Kidney tubule cell (primary cell): ENCODE data around the gene LRBA.
"Not testable (repeated sequence)": the region's sequence is repeated elsewhere in the genome, so short reads cannot be mapped to it uniquely, and the experiment has no call there.

Experiments used
- DNase-seq: peaks from one replicate; pipeline ENCODE4 v3.0.0-alpha.2; 2018; ENCODE audit warnings: low spot score

The LRBA gene

DNA sequence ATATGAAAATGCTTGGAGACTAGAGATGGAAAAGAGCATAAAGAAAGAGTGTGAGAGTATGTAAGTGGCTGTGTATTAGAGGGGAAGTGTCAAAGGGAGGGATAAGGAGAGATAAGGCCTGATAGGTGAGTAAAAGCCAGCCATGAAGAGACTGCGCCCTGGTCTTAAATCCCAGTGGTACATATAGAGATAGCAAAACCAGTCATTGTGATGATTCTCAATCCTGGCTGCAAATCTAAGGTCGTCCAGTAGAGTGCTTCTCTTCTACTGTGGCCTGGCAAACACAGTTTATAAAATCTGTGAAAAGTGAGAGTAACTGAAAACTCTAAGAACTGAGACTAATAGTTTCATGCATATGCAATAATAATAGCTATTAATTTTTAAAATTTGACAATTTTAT lies 346.3 kb downstream of the LRBA start:
- DNase-seq, result no peak

DNA sequence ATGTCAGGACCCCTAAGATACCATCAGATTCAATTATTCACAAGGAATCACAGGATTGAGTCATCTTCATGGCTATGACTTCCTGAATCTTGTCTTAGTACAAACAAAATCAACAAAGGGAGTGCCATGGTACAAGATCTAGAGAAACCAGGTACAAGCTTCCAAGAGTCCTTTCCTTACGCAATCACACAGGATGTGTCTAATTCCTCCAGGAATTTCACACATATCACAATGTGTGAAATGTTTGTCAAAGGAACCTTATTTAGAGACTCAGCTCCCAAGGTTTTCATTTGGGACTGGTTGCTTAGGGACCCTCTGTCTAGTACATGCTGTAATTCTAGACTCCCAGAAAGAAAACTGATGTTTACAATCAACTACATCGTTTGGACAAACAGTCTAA lies 350.1 kb downstream of the LRBA start:
- DNase-seq, result peak; percentile 86

DNA sequence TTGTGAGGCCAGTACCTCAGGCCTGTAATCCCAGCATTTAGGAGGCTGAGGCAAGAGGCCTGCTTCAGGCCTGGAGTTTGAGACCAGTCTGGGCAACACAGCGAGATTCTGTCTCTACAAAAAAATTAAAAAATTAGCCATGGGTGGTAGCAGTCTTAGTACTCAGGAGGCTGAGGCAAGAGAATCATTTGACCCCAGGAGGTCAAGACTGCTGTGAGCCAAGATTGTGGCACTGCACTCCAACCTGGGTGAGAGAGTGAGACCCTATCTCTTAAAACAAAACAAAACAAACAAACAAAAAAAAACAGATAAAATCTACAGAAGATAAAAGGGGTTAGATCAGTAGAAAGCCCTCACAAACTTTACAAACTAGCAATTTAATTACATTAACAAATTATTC lies 352.4 kb downstream of the LRBA start:
- DNase-seq, result no peak

DNA sequence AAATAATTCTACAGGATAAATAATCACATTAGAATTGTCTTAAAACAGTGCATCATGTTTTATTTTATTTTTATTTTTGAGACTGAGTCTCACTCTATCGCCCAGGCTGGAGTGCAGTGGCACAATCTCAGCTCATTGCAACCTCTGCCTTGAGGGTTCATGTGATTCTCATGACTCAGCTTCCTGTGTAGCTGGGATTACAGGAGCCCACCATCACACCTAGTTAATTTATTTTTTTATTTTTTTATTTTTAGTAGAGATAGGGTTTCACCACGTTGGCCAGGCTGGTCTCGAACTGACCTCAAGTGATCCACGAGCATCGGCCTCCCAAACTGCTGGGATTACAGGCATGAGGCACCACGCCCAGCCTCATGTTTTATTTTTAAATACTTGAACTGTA lies 353.5 kb downstream of the LRBA start:
- DNase-seq, result peak; percentile 15

DNA sequence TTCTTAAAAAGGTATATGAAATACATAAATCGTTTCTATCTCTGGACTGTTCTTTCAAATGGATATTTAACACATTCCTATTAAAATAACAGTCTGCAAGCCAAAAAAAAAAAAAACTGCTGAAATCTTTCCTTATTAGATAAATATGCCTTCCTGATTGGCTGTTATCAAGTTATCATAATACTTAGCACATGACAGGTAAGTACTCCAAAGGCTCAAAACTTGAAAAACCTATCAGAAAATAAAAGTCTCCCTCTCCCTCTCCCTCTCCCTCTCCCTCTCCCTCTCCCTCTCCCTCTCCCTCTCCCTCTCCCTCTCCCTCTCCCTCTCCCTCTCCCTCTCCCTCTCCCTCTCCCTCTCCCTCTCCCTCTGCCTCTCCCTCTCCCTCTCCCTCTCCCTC lies 356.8 kb downstream of the LRBA start:
- not testable (repeated sequence) for DNase-seq

DNA sequence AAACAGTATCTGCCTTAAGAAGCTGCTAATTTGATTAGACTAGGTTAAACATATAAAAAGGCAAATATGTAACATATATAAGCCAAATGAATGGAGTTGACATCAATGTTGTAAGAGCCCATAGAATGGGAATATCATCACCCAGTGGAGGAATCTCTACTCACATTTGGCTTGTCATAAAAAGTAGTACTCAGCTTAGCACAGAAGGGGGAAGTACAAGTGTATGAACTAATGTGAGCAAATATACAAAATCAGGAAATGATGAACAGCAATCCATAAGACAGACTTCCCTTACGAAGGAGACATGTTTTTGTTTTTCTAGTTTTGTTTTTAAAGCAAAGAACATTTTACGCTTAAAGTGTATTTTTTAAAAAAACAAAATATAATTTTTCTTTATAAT lies 358.2 kb downstream of the LRBA start:
- no peak for DNase-seq

DNA sequence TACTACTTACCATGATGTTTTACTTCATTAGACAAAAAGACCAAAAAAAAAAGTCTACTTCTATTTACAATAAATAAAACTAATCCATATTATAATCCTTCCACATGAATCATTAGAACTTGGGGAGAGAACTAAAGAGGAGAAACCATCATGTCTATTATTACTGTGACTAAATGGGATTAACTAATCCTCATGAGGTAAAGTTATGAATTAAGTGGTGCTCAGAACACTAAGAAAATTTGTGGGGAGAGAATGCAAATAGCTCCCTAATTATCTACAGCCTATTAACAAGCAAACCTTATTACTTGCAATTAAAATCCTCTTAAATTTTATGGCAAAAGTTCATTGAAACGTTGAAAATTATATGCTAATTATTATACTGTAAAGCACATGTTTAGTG lies 364.3 kb downstream of the LRBA start:
- DNase-seq, result no peak

DNA sequence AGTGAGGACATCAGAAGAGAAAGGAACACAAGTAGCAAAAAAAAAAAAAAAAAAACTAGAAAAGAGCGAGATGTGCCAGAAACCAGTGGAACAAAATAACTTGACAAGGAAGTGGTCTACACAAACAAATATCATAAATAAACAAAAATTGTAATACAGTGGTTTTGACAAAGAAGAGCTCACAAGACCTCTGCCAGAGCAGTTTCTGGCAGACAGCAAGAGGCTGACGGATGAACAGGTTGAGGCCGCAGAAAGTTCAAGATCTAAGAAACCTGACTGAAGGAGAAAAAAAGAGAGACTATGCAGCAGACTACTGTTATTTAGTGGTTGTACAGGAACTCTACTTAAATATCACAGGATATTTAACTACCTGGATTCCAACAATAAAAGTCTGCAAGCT lies 367.0 kb downstream of the LRBA start:
- DNase-seq, result no peak

DNA sequence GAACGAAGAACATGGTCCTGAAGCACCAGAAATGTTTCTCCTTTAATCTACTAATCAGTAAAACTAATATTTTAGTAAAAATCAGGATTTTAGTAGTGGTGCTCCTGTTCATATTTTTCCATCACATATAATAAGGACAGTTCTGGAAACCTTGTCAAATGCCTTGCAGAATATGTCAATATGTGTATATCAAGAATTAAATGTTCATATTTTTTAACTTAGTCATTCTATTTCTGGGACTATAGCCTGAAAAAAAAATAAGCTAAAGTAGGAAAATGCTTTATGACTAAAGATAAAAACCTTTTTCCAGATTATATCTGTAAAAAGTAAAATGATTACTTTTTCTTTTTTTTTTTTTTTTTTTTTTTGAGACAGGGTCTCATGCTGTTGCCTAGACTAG lies 368.1 kb downstream of the LRBA start:
- no peak for DNase-seq

DNA sequence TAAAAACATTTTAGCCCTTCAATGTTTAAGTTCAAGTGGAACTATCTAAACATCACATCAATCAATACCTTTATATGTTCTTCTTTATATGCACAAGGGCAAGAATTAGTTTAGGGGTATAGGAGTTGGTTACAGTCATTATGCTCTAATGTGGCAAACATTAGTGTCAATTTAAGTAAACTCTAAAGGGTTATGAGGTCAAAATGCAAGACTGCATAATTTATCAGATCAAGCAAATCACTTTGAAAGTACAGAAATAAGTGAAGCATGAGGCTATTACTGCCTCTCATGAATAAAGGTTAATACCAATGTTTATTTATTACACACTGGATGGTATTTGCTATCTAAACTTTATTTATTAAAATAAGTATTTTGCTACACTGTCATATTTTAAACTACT lies 373.5 kb downstream of the LRBA start:
- DNase-seq, result no peak

DNA sequence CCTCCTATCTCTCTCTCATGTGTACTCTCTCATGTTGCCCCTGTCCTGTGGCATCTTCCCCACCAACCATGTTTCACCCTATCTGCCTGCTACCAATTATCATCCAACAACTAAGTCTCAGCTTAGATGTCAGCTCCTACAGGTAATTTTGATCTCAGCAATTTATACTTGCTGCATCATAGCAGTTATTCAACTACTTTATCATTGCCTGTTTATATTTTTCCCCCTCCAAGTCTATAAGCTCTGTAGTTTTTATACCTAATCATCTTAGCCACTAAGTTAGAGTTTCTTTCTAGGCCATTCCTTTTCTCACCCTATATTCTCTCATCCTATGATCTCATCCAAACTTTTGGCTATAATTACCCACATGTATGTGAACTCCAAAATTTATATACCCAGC lies 382.4 kb downstream of the LRBA start:
- no peak for DNase-seq

DNA sequence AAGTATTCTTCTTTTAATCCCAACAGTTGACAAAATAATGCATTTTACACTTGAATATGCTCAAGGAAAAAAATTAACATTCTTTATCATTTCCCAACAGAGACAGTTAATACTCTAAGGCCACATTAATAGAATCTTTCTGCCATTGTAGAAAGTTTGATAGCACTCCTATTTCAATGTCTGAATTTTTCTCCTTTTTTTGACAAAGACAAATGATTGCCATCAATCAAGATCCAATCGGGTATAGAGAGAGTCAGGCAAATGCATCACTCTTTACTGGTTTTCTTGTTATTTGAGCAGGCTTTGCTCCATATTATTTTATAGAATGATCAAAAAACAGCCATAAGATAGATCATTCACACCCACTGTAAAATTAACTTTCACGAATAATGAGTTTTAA lies 387.0 kb downstream of the LRBA start:
- DNase-seq, result no peak

DNA sequence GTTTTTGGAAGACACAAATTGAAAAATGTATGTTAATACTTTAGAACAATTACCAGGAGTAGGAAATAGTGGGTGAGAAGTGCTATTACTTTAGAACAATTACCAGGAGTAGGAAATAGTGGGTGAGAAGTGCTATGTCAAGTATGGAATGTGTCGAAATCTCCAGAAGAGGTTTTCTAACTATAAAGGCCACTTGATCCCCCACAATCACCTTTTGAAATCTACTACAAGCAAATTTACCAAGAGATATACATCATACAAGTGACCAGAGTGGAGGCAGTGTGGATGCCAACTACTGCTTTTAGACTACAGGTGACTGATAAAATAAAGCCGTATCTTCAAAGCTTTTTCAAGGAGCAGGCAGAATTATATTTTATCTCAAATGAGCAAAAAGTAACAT lies 390.1 kb downstream of the LRBA start:
- DNase-seq, result no peak

DNA sequence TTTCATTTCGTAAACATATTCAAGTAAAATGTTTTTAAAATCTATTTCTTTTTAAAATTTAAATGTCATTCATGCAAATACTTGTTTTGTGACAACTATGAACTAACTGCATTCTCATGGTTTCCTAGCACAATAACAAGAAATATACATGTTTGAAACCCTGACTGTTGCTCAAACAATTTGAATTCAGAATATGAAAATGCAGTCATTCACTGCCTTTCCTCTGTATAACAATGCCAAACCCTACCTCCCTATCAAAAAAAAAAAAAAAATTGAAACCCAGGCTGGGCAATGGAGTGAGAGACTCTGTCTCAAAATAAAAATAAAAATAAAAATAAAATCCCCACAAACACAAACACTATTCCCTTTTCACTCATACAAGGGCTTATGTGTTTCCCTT lies 391.0 kb downstream of the LRBA start:
- DNase-seq, result no peak

DNA sequence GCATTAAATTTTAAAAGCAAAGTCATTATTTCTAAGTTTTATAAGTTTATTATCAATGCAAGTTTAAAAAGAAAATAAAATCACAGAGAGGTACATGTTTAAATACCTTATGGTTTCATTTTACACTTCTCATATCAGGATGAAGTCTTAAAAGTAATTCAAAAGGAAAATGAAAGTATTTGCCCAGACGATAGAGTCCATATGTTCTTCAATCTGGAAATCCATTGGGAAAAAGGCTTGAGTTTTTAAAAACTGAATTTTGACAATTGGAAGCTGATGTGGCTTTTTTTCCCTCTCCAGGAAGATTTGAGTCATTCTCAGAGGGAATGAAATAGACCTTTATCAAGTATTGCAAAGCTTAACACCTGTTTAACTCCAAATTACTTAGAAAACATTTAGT lies 396.0 kb downstream of the LRBA start:
- no peak for DNase-seq

DNA sequence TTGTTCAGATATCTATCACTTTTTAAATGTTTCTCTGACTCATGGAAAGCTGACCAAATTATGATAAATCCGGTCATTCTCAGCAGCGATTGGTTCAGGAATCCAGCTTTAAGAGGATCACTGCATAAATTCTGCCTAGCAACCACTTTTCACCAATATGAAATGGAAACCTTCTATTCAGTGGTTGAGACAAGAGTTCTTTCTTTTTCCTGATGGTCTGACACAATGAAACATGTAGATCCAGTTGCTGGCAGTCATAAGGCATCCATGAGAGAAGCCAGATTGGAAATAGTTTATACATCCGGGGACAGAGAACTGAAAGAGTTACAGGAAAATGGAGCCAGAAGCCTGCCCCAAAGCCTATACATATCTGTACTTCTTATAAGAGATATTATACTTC lies 406.0 kb downstream of the LRBA start:
- DNase-seq, result no peak

DNA sequence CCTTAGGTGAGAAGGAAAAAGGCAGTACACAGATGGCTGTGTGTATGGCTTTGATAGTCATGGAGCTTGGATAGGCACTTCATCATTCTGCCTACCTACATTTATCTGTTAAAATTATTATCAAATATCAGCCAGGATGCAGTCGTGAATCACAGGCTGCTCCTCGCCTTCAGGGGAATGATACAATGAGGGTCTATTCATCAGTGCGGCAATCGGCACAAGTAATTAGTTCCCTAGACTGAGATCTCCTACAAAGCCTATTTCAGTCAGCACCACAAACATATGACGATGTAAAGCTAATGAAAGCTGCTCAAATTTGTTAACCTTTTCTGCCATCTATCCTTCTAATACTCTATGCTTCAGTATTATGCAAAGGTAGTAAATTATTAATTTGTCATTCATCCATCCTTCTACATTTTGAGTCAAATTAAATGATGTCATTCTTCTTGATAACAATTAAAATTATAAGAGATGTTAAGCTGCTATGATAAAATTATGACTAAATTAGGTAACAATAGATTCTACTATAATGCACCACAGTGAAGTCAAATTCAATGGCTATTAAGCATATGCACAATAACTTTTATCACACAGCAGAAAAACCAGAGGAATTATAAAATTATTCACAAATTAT lies 414.2 kb downstream of the LRBA start:
- DNase-seq, result no peak

DNA sequence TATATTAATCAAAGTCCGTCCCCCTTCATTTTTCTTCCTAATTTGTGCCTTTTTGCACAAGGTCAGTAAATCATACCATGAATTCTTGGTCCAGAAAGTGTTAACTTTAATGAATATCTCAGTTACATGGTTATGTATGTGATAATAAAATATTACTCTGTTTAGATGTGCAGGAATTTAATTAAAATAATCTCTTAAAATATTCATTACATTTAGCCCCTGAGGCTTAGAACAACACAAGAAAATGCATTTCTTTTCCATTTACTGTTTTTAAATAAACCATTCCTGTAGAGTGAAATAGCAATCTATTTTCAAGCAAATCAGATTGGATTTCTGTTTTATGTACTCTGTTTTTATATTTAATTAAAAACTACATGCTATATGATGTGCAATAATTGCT lies 415.5 kb downstream of the LRBA start:
- no peak for DNase-seq

DNA sequence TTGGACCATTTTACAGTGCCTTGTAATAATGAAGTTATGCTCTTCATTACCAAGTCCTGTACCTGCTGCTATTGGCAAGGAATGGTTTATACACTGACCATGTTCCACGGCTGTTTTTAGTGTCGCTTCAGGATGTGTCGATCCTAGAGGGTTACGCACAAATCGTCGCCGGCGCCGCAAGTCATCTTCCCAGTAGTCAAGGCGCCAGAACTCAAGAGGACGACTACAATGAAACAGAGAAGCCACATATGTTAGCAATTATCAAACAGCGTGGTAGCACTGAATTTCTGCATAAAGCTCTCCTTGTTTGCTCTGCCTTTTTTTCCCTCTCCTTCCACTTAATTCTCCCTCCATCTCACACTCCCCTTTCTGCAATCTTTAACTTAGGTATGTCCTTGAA lies 416.2 kb downstream of the LRBA start:
- no peak for DNase-seq

DNA sequence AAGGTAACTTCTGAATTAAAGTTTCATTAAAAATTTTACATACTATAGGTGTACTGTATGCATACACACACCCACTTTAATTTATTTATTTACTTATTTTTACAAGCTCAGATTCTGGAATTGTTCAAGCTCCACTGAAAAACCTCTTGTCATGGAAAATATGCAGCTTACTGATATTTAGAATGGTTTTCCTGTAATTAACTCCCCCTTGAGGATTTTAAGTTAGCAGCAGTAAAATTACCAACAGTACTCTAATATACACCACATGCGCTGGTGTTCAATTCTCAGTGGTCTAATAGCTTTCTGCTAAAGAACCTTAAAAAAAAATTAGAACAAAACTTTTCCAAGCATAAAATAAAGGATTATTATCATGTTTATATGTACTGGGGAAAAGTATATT lies 421.1 kb downstream of the LRBA start:
- DNase-seq, result no peak

DNA sequence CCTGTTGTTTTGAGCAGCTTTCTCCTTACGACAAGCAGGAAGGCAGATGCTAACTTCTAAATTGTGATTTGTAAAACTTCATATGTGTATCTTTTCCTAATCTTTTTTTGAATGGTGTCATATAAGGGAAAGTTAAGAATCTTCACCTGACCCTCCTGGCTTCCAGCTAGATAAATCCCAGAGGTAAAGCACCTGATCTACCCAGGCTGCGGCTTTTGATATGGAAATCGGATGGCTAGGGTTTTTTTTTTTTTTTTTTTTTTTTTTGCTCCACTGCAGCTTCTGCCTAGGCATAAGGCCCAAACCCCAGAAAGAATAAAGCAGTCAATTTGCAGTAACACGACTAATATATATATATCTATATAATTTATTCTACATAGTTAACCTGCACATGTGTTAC lies 423.2 kb downstream of the LRBA start:
- DNase-seq, result no peak

DNA sequence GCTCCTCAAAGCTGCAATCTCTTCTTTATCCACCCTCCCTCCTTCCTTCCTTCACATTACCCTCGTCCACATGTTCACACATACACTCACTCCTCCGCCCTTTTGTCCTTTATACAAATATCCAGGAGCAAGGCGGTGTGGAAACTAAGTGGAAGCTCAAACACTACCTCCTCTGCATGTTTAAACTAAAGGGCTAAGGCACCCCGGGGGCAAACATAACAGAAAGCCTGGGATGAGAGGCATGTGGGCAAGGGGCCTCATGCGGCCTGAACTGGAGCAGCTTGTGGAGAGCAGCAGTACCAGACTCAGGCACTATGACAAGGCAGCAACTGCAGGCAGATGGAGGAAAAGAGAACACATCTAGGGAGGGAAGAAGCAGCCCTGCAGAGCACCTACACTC lies 423.7 kb downstream of the LRBA start:
- DNase-seq, result no peak

DNA sequence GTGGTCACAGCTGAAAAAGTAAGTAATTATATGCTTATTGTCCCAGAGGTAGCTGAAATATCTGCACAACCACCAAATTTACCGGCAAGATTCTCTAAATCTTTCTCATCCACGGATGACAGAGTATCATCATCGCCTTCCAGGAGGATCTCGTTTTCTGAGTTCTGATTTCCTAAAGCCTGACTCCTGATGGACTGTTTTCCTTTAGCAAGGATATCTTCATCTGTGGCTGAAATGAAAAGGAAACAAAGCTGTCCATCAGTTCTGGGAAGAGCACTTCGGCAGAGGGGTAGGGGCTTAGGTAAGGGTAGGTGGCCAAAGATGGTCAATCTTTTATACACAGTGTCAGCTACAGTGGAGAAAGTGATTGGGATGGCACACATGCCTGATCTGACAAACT lies 424.5 kb downstream of the LRBA start:
- DNase-seq, result no peak

DNA sequence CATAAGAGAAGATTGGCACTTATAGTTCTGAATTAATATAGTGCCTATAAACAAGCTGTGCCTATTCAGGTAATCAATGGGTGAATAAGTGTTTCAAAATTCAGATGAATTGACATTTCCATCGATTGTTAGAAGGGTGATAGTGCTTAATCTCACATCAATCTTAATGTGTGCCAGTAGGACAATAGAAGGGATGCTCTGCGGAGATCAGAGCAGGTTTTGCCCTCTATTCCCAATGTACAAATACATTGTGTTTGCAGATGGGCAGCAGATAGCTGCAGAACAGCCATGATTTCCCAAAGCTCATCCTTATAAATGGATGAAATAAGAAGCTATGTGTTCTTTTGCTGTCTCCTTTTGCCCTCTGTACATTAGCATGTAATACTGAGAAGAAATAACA lies 425.9 kb downstream of the LRBA start:
- no peak for DNase-seq

DNA sequence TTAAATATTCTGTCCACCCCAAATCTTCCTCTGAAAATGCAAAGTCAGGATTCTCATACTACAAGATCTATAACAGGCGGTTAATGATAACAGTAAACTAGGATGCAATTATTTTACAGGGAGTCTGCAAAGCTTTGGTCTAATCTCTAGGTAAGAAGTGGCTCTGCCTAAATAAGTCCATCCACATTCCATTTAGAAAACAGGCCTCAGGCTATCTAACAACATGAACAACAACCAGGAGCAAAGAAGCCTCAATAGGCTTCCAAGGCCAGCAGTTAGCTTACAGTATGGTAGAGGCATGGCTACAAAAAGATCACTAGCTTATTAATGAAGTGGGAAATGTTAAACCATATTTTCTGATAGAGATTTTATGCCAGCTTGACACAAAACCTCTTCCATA lies 426.8 kb downstream of the LRBA start:
- no peak for DNase-seq
